GM19468 (cell line): ENCODE results near the gene AFG1L.

Source experiments
- ATAC-seq: cut with Tn5 transposase; IDR thresholded peaks from one replicate; pipeline ENCODE4 v1.9.1; 2021; ENCODE audit warnings: mild to moderate bottlenecking, moderate library complexity, moderate number of reproducible peaks; ENCODE audit not compliant: unreplicated experiment; ENCODE audit errors: extremely low read depth

Gene AFG1L

DNA sequence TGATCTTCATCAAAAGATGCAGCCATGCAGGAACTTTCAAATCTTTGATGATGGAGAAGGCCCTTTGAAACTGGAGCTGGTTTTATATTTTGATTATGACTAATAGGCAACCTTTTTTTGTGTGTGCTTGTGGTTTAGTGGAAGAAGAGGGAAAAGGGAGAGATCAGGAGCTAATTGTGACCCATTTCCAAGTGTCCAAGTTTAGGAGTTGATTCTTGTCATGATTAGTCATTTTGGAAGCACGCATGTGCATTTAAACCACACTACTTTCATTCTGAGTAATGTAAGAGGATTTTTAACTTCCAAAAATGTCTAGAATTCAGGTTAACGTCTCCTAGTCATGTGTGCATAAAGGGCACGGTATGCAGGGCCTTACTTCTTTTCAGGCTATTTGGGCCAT lies 269.3 kb downstream of the AFG1L start:
- no peak for ATAC-seq

DNA sequence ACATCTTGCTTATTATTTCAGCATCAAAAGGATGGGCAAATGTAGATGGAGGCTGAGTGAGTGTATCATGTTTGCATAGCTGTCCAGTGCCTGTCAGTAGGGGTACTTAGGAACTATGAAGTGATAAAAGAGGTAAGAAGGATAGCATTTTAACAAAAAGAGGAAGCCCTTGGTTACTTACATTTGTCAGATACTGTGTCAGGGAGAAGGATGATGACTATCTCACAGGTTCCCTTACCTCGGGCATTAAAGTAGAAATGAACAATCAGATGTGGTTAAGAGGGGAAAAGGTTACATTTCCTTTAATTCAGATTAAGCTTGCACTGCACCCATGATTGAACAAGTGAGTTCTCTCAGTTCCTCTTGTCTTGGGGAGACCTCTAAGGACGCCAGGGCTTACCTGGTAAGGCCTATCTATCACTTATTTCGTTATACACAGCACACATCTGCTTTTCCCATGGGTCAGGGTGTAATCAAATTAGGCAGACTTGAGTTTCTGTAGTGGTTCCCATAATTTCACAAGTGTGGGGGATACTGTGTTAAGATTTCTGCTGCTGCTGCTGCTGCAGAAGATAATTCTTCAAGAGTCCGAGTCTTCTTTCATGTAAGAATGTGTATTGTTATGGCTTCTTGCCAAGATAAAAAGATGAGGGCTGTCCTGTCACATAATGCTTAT lies 270.4 kb downstream of the AFG1L start:
- ATAC-seq, result peak; percentile 76

DNA sequence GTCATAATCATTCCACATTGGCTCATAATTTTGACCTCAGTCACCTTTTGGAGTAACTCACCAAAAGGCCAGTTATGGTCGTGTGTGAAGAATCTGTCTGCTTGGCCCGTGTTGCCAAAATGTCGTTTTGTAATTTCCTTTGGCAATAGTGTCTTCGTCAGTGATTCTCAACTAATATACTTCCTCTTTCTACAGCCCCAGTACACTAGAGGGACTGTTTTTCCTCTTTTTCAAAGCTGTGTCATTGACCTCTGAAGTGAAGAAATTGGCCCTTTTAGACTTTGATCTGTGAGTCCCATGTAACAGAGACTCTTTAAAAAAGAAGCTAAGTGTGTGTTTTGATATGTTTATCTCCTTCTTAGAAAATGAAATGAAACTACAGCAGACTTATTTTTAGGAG lies 271.0 kb downstream of the AFG1L start:
- no peak for ATAC-seq

- no peak for ATAC-seq
Observed at GRCh38 chr6:108566406-108566805, 271.6 kb downstream of the AFG1L start.

GRCh38 chr6:108568101-108568500 lies 273.2 kb downstream of the AFG1L start:
- ATAC-seq, result no peak

DNA sequence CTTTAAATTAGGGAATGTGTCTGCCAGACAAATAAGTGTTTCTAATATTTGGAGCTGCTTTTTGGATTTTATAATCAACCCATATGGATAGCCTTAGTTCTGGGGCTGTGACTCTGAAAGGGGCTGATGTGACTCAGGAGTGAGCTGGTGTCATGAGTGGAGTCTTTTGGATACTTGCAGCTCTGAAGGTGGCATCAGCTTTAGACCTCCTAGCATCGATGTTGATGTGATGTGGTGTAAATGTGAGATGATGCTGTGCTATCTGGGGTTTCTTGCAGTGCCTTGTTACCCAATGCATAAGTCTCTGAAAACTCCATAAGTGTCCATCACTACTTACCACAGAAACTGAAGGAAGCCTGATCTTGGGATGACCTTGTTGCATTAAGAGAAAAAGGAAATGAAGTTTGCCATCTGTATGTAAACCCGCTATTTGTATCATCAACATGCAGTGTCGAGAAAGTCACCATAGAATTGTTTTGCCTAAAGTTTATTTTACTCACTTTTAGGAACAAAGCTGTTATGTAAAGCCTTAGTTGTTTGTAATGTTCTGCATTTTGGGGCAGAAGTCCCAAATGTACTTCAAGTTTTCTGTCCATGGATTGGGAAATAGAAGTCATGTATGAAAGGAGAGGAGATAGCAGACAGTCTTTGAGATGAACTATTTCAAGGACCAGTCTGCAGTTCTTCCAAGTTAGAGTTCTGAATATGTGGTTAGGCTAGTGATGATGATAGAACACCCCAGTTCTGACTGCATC lies 273.9 kb downstream of the AFG1L start:
- ATAC-seq, result no peak

DNA sequence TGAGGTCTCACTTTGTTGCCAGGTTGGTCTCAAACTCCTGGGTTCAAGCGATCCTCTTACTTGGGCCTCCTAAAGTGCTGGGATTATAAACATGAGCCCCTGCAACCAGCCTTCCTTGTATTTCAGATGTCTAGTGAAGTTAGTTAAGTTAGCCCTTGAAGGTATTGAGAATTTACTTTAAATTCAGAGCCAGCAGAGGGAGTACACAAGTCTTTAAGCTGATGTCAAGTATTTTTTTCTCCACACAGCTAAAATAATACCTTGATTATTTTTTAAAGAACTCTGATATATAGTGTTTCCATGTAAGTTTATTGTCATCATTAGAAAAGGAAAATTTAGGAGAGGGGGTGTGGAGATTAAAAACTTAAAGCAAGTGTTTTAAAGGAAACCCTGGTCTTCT lies 275.7 kb downstream of the AFG1L start:
- ATAC-seq, result no peak

DNA sequence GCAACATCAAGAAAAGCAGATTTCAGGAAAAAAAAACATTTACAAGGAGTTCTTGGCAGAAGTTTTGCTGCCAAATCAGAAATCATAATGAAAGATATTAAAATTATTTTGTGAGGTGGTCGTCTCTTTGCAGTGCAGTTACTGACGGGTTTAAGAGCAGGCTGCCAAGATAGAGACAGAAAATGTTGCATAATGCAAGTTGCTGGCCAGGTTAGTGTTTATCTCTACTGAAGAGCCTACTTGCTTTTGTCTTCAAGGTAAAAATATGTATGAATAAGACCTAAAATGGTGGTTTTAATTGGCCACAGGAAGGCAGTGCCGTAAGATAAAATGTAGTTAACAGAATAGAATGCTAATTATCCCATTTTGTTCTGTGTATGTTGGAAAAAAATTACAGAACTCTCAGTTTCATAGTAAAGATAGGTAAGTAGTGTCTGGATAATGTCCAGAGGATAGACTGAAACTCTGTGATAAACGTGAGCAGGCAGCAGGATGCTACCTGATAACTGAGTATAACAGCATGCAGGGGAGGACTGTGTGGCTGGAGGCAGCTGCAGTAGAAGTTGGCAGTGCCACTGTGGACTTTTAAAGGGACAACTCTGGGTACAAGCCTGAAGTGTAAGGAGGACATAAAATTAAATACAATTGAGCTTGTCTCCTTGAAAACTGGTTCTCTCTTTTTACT lies 279.7 kb downstream of the AFG1L start:
- ATAC-seq, result no peak
